SJCRH30 (cell line): ENCODE data around the gene SSC5D. TPM values are rescaled to one million over a fixed set of nuclear protein-coding genes. Genes with fewer than 3 reads are reported as not detected.
A peak's percentile ranks its signal among the peaks of the same experiment; 100 is the strongest.

Experiments
- DNase-seq, 2 experiments: peaks; one replicate each; pipeline ENCODE4 v3.0.0-alpha.2; 2015 to 2020
- H3K27ac ChIP-seq: fragments of 250-450 bp; sonication (Bioruptor Pico); 2 replicates; pipeline ENCODE4 v1.5.1; 2020; ENCODE audit warnings: mild to moderate bottlenecking, moderate library complexity
- H3K27me3 ChIP-seq: fragments of 250-450 bp; sonication (Bioruptor Pico); 2 replicates; pipeline ENCODE4 v1.5.1; 2020; ENCODE audit warnings: mild to moderate bottlenecking, moderate library complexity
- H3K36me3 ChIP-seq: fragments of 250-450 bp; sonication (Bioruptor Pico); 2 replicates; pipeline ENCODE4 v1.5.1; 2020; ENCODE audit warnings: mild to moderate bottlenecking, moderate library complexity
- H3K4me1 ChIP-seq: fragments of 250-450 bp; sonication (Bioruptor Pico); 2 replicates; pipeline ENCODE4 v1.5.1; 2020; ENCODE audit warnings: mild to moderate bottlenecking, moderate library complexity
- H3K4me3 ChIP-seq: fragments of 250-450 bp; sonication (Bioruptor Pico); 2 replicates; pipeline ENCODE4 v1.5.1; 2020; ENCODE audit warnings: mild to moderate bottlenecking, moderate library complexity
- H3K9me3 ChIP-seq: fragments of 250-450 bp; sonication (Bioruptor Pico); replicated peaks from 2 replicates; pipeline ENCODE4 v1.5.1; 2020; ENCODE audit warnings: mild to moderate bottlenecking, moderate library complexity
- total RNA-seq: library from RNA; depleted of rRNA; stranded (reverse); fragments of >200 nt; shearing (Covaris generic); gene quantifications from 2 replicates; pipeline ENCODE4 v1.2.3, GENCODE V29; 2014; rRNA removed

The SSC5D gene
- total RNA-seq, 1 experiment from 2014 or later, result 3.1 TPM

- Histone ChIP-seq H3K27me3 (peaks cover 18% of the 10 kb centered on the region), H3K27ac (no peak overlapping the region), H3K9me3 (no peaks in the 10 kb centered on the region), H3K4me3 (no peak overlapping the region), H3K4me1 (peaks cover 27% of the 10 kb centered on the region), H3K36me3 (no peaks in the 10 kb centered on the region)
- no peak for DNase-seq
Measured at GRCh38 chr19:55552620-55553019, 64.4 kb downstream of the SSC5D start.

- Histone ChIP-seq H3K4me1 (peaks cover 20% of the 10 kb centered on the region; the same call in 1 of the 2 replicates), H3K27ac (no peak overlapping the region), H3K9me3 (no peaks in the 10 kb centered on the region), H3K27me3 (peaks cover 18% of the 10 kb centered on the region), H3K36me3 (no peaks in the 10 kb centered on the region), H3K4me3 (no peak overlapping the region)
- no peak for DNase-seq
Measured at GRCh38 chr19:55553217-55554182, 65.3 kb downstream of the SSC5D start.

- Histone ChIP-seq H3K4me3 (no peak overlapping the region), H3K4me1 (peaks cover 19% of the 10 kb centered on the region; the same call in 1 of the 2 replicates), H3K36me3 (no peaks in the 10 kb centered on the region), H3K27me3 (peaks cover 18% of the 10 kb centered on the region), H3K9me3 (no peaks in the 10 kb centered on the region), H3K27ac (no peak overlapping the region)
- no peak for DNase-seq
Measured at GRCh38 chr19:55554302-55554701, 66.1 kb downstream of the SSC5D start.

GRCh38 chr19:55554741-55555152 is 66.5 kb downstream of the SSC5D start:
- DNase-seq, result no peak
- Histone ChIP-seq H3K27ac (no peak overlapping the region), H3K4me3 (no peak overlapping the region)

GRCh38 chr19:55559684-55560083 is 71.4 kb downstream of the SSC5D start:
- Histone ChIP-seq H3K36me3 (no peaks in the 10 kb centered on the region), H3K27ac (no peak overlapping the region), H3K9me3 (no peaks in the 10 kb centered on the region), H3K4me3 (no peak overlapping the region), H3K4me1 (no peaks in the 10 kb centered on the region), H3K27me3 (peaks cover 16% of the 10 kb centered on the region)
- DNase-seq, result no peak

More at GRCh38 chr19:55554741-55555152, 66.5 kb downstream of the SSC5D start:
- Histone ChIP-seq H3K36me3 (no peaks in the 10 kb centered on the region), H3K9me3 (no peaks in the 10 kb centered on the region), H3K4me1 (peaks cover 15% of the 10 kb centered on the region; the same call in 1 of the 2 replicates), H3K27me3 (peaks cover 18% of the 10 kb centered on the region)

GRCh38 chr19:55563261-55563690 is 75.0 kb downstream of the SSC5D start:
- no peak overlapping the region for H3K4me3 ChIP-seq
- no peak overlapping the region for H3K27ac ChIP-seq
- DNase-seq, result peak in 1 of 2 experiments; percentile 50
- H3K27me3 ChIP-seq, result peaks cover 16% of the 10 kb centered on the region
- no peaks in the 10 kb centered on the region for H3K36me3 ChIP-seq
- no peaks in the 10 kb centered on the region; the same call in 1 of the 2 replicates for H3K9me3 ChIP-seq
- no peaks in the 10 kb centered on the region for H3K4me1 ChIP-seq

- no peaks in the 10 kb centered on the region for H3K36me3 ChIP-seq
- peaks cover 16% of the 10 kb centered on the region for H3K27me3 ChIP-seq
- no peak for DNase-seq
- no peaks in the 10 kb centered on the region for H3K4me1 ChIP-seq
- H3K9me3 ChIP-seq, result no peaks in the 10 kb centered on the region; the same call in 1 of the 2 replicates
- no peak overlapping the region for H3K4me3 ChIP-seq
- no peak overlapping the region for H3K27ac ChIP-seq
Measured at GRCh38 chr19:55566823-55567222, 78.6 kb downstream of the SSC5D start.

- H3K27me3 ChIP-seq, result peaks cover 14% of the 10 kb centered on the region
- no peak for DNase-seq
- no peaks in the 10 kb centered on the region; the same call in 1 of the 2 replicates for H3K9me3 ChIP-seq
- H3K4me3 ChIP-seq, result no peak overlapping the region
- no peak overlapping the region for H3K27ac ChIP-seq
- no peaks in the 10 kb centered on the region for H3K36me3 ChIP-seq
- no peaks in the 10 kb centered on the region for H3K4me1 ChIP-seq
Measured at GRCh38 chr19:55567708-55568328, 79.6 kb downstream of the SSC5D start.

Other genes with a start within 250 kb of the SSC5D start
- 39.5 and 44.9 TPM in 2 replicates for gene PPP6R1, start 229.4 kb upstream of the SSC5D start, total RNA-seq
- 39.3 and 40.8 TPM in 2 replicates for gene HSPBP1, start 208.3 kb upstream of the SSC5D start, total RNA-seq
- 13.2 and 15.8 TPM in 2 replicates for gene BRSK1, start 204.4 kb upstream of the SSC5D start, total RNA-seq
- not detected in 2 replicates for gene TMEM150B, start 163.1 kb upstream of the SSC5D start, total RNA-seq
- 21.2 and 21.6 TPM in 2 replicates for gene KMT5C, start 148.6 kb upstream of the SSC5D start, total RNA-seq
- 0.45 TPM in 1 of 2 replicates, not detected in the other for gene COX6B2, start 133.7 kb upstream of the SSC5D start, total RNA-seq
- not detected in 2 replicates for gene GARIN5B, start 125.2 kb upstream of the SSC5D start, total RNA-seq
- gene IL11, start 118.0 kb upstream of the SSC5D start, total RNA-seq, result 16.7 and 17.8 TPM in 2 replicates
- not detected in 2 replicates for gene TMEM190, start 111.6 kb upstream of the SSC5D start, total RNA-seq
- 0.14 and 0.25 TPM in 2 replicates for gene TMEM238, start 104.1 kb upstream of the SSC5D start, total RNA-seq
- gene RPL28, start 102.5 kb upstream of the SSC5D start, total RNA-seq, result 612 and 617 TPM in 2 replicates
- gene UBE2S, start 80.6 kb upstream of the SSC5D start, total RNA-seq, result 509 and 566 TPM in 2 replicates
- gene SHISA7, start 45.1 kb upstream of the SSC5D start, total RNA-seq, result not detected in 2 replicates
- gene ISOC2, start 26.8 kb upstream of the SSC5D start, total RNA-seq, result 63.2 and 70.8 TPM in 2 replicates
- gene C19orf85, start 23.7 kb upstream of the SSC5D start, total RNA-seq, result not detected in 2 replicates
- gene ZNF628, start 11.8 kb upstream of the SSC5D start, total RNA-seq, result 2.9 and 3.6 TPM in 2 replicates
- 22.1 and 25.9 TPM in 2 replicates for gene NAT14, start 3.2 kb upstream of the SSC5D start, total RNA-seq
- 6.8 and 6.9 TPM in 2 replicates for gene SBK2, start 48.7 kb downstream of the SSC5D start, total RNA-seq
- 0.30 and 0.87 TPM in 2 replicates for gene SBK3, start 57.1 kb downstream of the SSC5D start, total RNA-seq
- gene ZNF579, start 92.4 kb downstream of the SSC5D start, total RNA-seq, result 5.4 and 7.5 TPM in 2 replicates
- 7.9 and 10.3 TPM in 2 replicates for gene FIZ1, start 111.1 kb downstream of the SSC5D start, total RNA-seq
- gene ZNF524, start 111.9 kb downstream of the SSC5D start, total RNA-seq, result 2.7 and 3.2 TPM in 2 replicates
- 1.7 and 2.0 TPM in 2 replicates for gene ZNF865, start 117.2 kb downstream of the SSC5D start, total RNA-seq
- gene ZNF784, start 136.1 kb downstream of the SSC5D start, total RNA-seq, result 2.7 and 3.1 TPM in 2 replicates
- gene ZNF580, start 152.6 kb downstream of the SSC5D start, total RNA-seq, result 7.9 and 8.0 TPM in 2 replicates
- gene ZNF581, start 155.2 kb downstream of the SSC5D start, total RNA-seq, result 17.9 and 18.7 TPM in 2 replicates
- gene CCDC106, start 159.8 kb downstream of the SSC5D start, total RNA-seq, result 9.7 and 10.8 TPM in 2 replicates
- gene U2AF2, start 166.6 kb downstream of the SSC5D start, total RNA-seq, result 131 and 136 TPM in 2 replicates
- gene EPN1, start 186.8 kb downstream of the SSC5D start, total RNA-seq, result 45.6 and 59.8 TPM in 2 replicates
- gene NLRP9, start 250.0 kb downstream of the SSC5D start, total RNA-seq, result 0.02 TPM in 1 of 2 replicates, not detected in the other